ENCODE results near the gene PPT2. TPM values are rescaled to one million over a fixed set of nuclear protein-coding genes. Genes with fewer than 3 reads are reported as not detected.

Gene PPT2
- total and polyA plus RNA-seq, 2 of the 13 experiments (the other 11 are each of a cell fraction or from before 2014, with no cell fraction given): 39.2 to 61.8 TPM

GRCh38 chr6:32184084-32184640, 30.2 kb downstream of the PPT2 start, which contains the start of gene AGER (continued):
- TF ChIP-seq E2F5 (CRISPR knock-in tag; conservative IDR thresholded peaks at IDR 0.05) (no peak), RAD21 (CRISPR knock-in tag; IDR thresholded peaks at IDR 0.05) (no peak), MED13 (CRISPR knock-in tag; IDR thresholded peaks at IDR 0.05) (no peak), E2F1 (CRISPR knock-in tag; IDR thresholded peaks at IDR 0.05) (no peak), ERF (CRISPR knock-in tag; IDR thresholded peaks at IDR 0.05) (no peak), TBL1XR1 (IDR thresholded peaks at IDR 0.05; ENCODE audit: borderline replicate concordance, low read length, partially characterized antibody) (no peak), HHEX (CRISPR knock-in tag; IDR thresholded peaks at IDR 0.05) (no peak), FOXA1 (IDR thresholded peaks at IDR 0.05) (no peak), FOXA1 (CRISPR knock-in tag; IDR thresholded peaks at IDR 0.05) (no peak), SNAPC4 (CRISPR knock-in tag; IDR thresholded peaks at IDR 0.05) (no peak), ZXDC (CRISPR knock-in tag; IDR thresholded peaks at IDR 0.05) (no peak), ZNF205 (CRISPR knock-in tag; IDR thresholded peaks at IDR 0.05) (no peak), POLR2G (IDR thresholded peaks at IDR 0.05; ENCODE audit: low read depth, low read length) (peak; percentile 59; the same call in 1 of the 2 replicates), ZNF280B (CRISPR knock-in tag; IDR thresholded peaks at IDR 0.05; ENCODE audit: borderline replicate concordance) (no peak), ZBTB39 (CRISPR knock-in tag; IDR thresholded peaks at IDR 0.05) (no peak), MXD4 (CRISPR knock-in tag; IDR thresholded peaks at IDR 0.05) (no peak), FOXM1 (CRISPR knock-in tag; IDR thresholded peaks at IDR 0.05) (no peak)
